GM12878 (cell line): ENCODE results near the gene ART5. TPM values are rescaled to one million over a fixed set of nuclear protein-coding genes. Genes with fewer than 3 reads are reported as not detected.

Experiments
- ATAC-seq: fragments of 200-7000 bp; cut with Tn5 transposase; 3 replicates; pipeline ENCODE4 v1.9.1; 2020; ENCODE audit warnings: mild to moderate bottlenecking, moderate library complexity
- BruUV-seq: library from RNA; stranded (reverse); fragments of 400-500 nt; replicated peaks from 2 replicates; lab custom pipeline; 2021; lab: Mats Ljungman, UMichigan
- CTCF ChIA-PET: fragments of 300-600 bp; sonication (Branson Sonifier 250); formaldehyde crosslinking; extraction: SDS; loops from one replicate; lab custom pipeline; 2021; ENCODE audit warnings: inconsistent platforms; lab: Yijun Ruan, JAX
- POLR2A ChIA-PET: fragments of 350-600 bp; formaldehyde crosslinking; extraction: SDS; loops from one replicate; lab custom pipeline; 2021; ENCODE audit warnings: inconsistent platforms; lab: Charles Lee
- RAD21 ChIA-PET: fragments of 300-600 bp; sonication (Branson Sonifier 250); formaldehyde crosslinking; loops from one replicate; lab custom pipeline; 2023; ENCODE audit warnings: antibody characterized with exemption; ENCODE audit not compliant: unreplicated experiment; lab: Charles Lee
- SMC1A ChIA-PET: fragments of 300-600 bp; sonication (Branson Sonifier 250); formaldehyde crosslinking; loops from one replicate; lab custom pipeline; 2023; ENCODE audit not compliant: unreplicated experiment, uncharacterized antibody; lab: Charles Lee
- DNase-seq: peaks from one replicate; pipeline ENCODE4 v3.0.0-alpha.2; 2011; ENCODE audit warnings: low read depth, low spot score
- FAIRE-seq: peaks from 3 replicates; lab custom pipeline; 2011; peaks lifted over from hg19 to GRCh38; lab: Jason Lieb, UNC
- H2AFZ ChIP-seq: 2 replicates; pipeline ENCODE4 v1.6.0; 2011; ENCODE audit warnings: low read depth, low read length, control low read depth; ENCODE audit not compliant: control insufficient read depth
- H3K27ac ChIP-seq: 2 replicates; pipeline ENCODE4 v1.5.1; 2011; ENCODE audit warnings: control low read depth; ENCODE audit not compliant: control insufficient read depth, insufficient read depth
- H3K27me3 ChIP-seq, 2 experiments: replicated peaks in 1 of 2; 2 replicates each; pipeline versions ENCODE4 v1.6.0 to v1.6.1; 2011; ENCODE audit warnings: low read length in 1 of 2; ENCODE audit not compliant: control insufficient read depth in 2 of 2, insufficient read depth in 2 of 2
- H3K36me3 ChIP-seq, 2 experiments: 2 replicates each; pipeline ENCODE4 v1.5.1; 2011; ENCODE audit warnings: low read length in 1 of 2; ENCODE audit not compliant: control insufficient read depth in 2 of 2, insufficient read depth in 2 of 2
- H3K4me1 ChIP-seq: 2 replicates; pipeline ENCODE4 v1.6.1; 2011; ENCODE audit warnings: mild to moderate bottlenecking, low read length, moderate library complexity, mixed read lengths; ENCODE audit not compliant: control insufficient read depth, insufficient read depth
- H3K4me2 ChIP-seq: 2 replicates; pipeline ENCODE4 v1.6.0; 2011; ENCODE audit warnings: control low read depth; ENCODE audit not compliant: control insufficient read depth, insufficient read depth
- H3K4me3 ChIP-seq: fragments of 200-600 bp; sonication (generic); 2 replicates; pipeline ENCODE4 v1.5.1; 2016
- H3K79me2 ChIP-seq: 2 replicates; pipeline ENCODE4 v1.6.0; 2011; ENCODE audit warnings: low read length; ENCODE audit not compliant: control insufficient read depth, insufficient read depth
- H3K9ac ChIP-seq: 2 replicates; pipeline ENCODE4 v1.8.0; 2011; ENCODE audit warnings: low read length, control low read depth, mixed read lengths; ENCODE audit not compliant: control insufficient read depth, insufficient read depth
- H3K9me3 ChIP-seq: replicated peaks from 3 replicates; pipeline ENCODE4 v1.5.1; 2011; ENCODE audit warnings: mild to moderate bottlenecking, low read length; ENCODE audit not compliant: control insufficient read depth, insufficient read depth
- H4K20me1 ChIP-seq: 2 replicates; pipeline ENCODE4 v1.6.0; 2011; ENCODE audit not compliant: control insufficient read depth, insufficient read depth
- ASH2L ChIP-seq: fragments of 300-600, 200-600 bp; sonication (generic); IDR thresholded peaks from 2 replicates; pipeline ENCODE4 v1.6.1; 2017; ENCODE audit warnings: low read depth, mild to moderate bottlenecking, borderline replicate concordance
- DPF2 ChIP-seq: fragments of 450-650 bp; IDR thresholded peaks from 2 replicates; pipeline ENCODE4 v1.6.1; 2017; ENCODE audit warnings: mild to moderate bottlenecking
- EED ChIP-seq: sonication (generic); IDR thresholded peaks from 2 replicates; pipeline ENCODE4 v1.6.1; 2016; ENCODE audit warnings: antibody characterized with exemption, low read depth
- GABPA ChIP-seq: IDR thresholded peaks from 2 replicates; pipeline ENCODE4 v1.6.1; 2014; ENCODE audit warnings: antibody characterized with exemption, low read depth, mild to moderate bottlenecking, inconsistent platforms
- IKZF2 ChIP-seq, 2 experiments: fragments of 450-650 bp; IDR thresholded peaks; 2 replicates each; pipeline ENCODE4 v1.6.1; 2017; ENCODE audit warnings: mild to moderate bottlenecking in 2 of 2, moderate library complexity in 2 of 2
- NFXL1 ChIP-seq: fragments of 450-650 bp; IDR thresholded peaks from 2 replicates; pipeline ENCODE4 v1.6.1; 2017; ENCODE audit warnings: antibody characterized with exemption, mild to moderate bottlenecking, borderline replicate concordance
- NFYB ChIP-seq: IDR thresholded peaks from 2 replicates; pipeline ENCODE4 v1.6.1; 2011; ENCODE audit warnings: low read depth, mild to moderate bottlenecking, low read length, improper control_type of control experiment, moderate library complexity; ENCODE audit not compliant: insufficient read depth
- NRF1 ChIP-seq: conservative IDR thresholded peaks from 2 replicates; pipeline ENCODE4 v1.6.1; 2011; ENCODE audit warnings: mild to moderate bottlenecking, low read depth, low read length, improper control_type of control experiment
- PML ChIP-seq: IDR thresholded peaks from 2 replicates; pipeline ENCODE4 v1.6.1; 2012; ENCODE audit warnings: low read length, inconsistent platforms
- RAD21 ChIP-seq: IDR thresholded peaks from 2 replicates; pipeline ENCODE4 v1.6.1; 2011; ENCODE audit warnings: mild to moderate bottlenecking, low read depth, low read length, moderate library complexity; ENCODE audit not compliant: insufficient read depth
- RAD51 ChIP-seq: fragments of 450-650 bp; IDR thresholded peaks from 2 replicates; pipeline ENCODE4 v1.6.1; 2016; ENCODE audit warnings: moderate library complexity, mild to moderate bottlenecking, inconsistent platforms
- RBBP5 ChIP-seq: fragments of 200-600 bp; sonication (generic); conservative IDR thresholded peaks from 2 replicates; pipeline ENCODE4 v1.6.1; 2016
- RELA ChIP-seq: fragments of 450-650 bp; IDR thresholded peaks from 2 replicates; pipeline ENCODE4 v1.8.0; 2014; ENCODE audit warnings: borderline replicate concordance; ENCODE audit not compliant: partially characterized antibody
- SMARCA5 ChIP-seq: fragments of 450-650 bp; IDR thresholded peaks from 2 replicates; pipeline ENCODE4 v1.6.1; 2017; ENCODE audit warnings: mild to moderate bottlenecking
- SREBF2 ChIP-seq: IDR thresholded peaks from 2 replicates; pipeline ENCODE4 v1.6.1; 2012; ENCODE audit warnings: mild to moderate bottlenecking, low read length
- STAT3 ChIP-seq: IDR thresholded peaks from 2 replicates; pipeline ENCODE4 v1.6.1; 2011; ENCODE audit warnings: low read depth, low read length, improper control_type of control experiment
- TBL1XR1 ChIP-seq: IDR thresholded peaks from 2 replicates; pipeline ENCODE4 v1.6.1; 2012; ENCODE audit warnings: low read depth, low read length, improper control_type of control experiment
- YY1 ChIP-seq: IDR thresholded peaks from 2 replicates; pipeline ENCODE4 v1.6.1; 2011; ENCODE audit warnings: low read depth, mild to moderate bottlenecking, low read length
- WGBS: methylation state at CpG from one replicate; pipeline ENCODE4 v1.1.6; 2016; ENCODE audit warnings: low lambda C conversion rate; ENCODE audit not compliant: insufficient replicate concordance, insufficient coverage; ENCODE audit errors: missing lambda C conversion rate; 5-methylcytosine and 5-hydroxymethylcytosine counted together
- in situ Hi-C: fragments of 300-500 bp; cut with MboI; formaldehyde crosslinking; loops from 9 replicates; pipeline ENCODE4 v1.14.3; 2018; ENCODE audit warnings: mixed read lengths
- intact Hi-C: fragments of 100-400 bp; cut with micrococcal nuclease; formaldehyde crosslinking; loops from one replicate; pipeline ENCODE4 v1.14.2; 2022; ENCODE audit not compliant: unreplicated experiment
- polyA plus RNA-seq, 11 experiments: library from polyadenylated mRNA; depleted of rRNA in 4 of 11; unstranded in 6 of 11; stranded (reverse) in 5 of 11; fragments of >200 nt; fragmentation: Nextera tagmentation in 4 of 11; fragmentation: Illumina TruSeq in 1 of 11; extraction: Ambion mirVana in 4 of 11; extraction: Trizol in 1 of 11; gene quantifications; 1 replicate in 1 of 11; 2 replicates in 10 of 11; pipeline versions ENCODE4 v1.2.1 to v1.2.3, GENCODE V29; 2011 to 2016; ENCODE audit warnings: inconsistent platforms in 2 of 11, missing spikeins in 2 of 11, low read depth in 1 of 11
- total RNA-seq, 4 experiments: library from RNA; depleted of rRNA in 3 of 4; stranded (reverse); fragments of >200 nt in 3 of 4; fragmentation: Illumina TruSeq in 1 of 4; extraction: Trizol in 1 of 4; gene quantifications; 2 replicates each; pipeline versions ENCODE4 v1.2.1 to v1.2.3, GENCODE V29; 2013 to 2021
- TF ChIP-seq, protein P1 (sequence below): IDR thresholded peaks from 2 replicates; pipeline ENCODE4 v1.6.1; 2011; ENCODE audit warnings: low read depth, low read length, improper control_type of control experiment, borderline replicate concordance
- TF ChIP-seq, protein P2 (sequence below): IDR thresholded peaks from 2 replicates; pipeline ENCODE4 v1.6.1; 2012; ENCODE audit warnings: mild to moderate bottlenecking, low read depth, low read length

ART5 gene
- total and polyA plus RNA-seq, 10 of the 15 experiments (the other 5 are each of a cell fraction or from before 2014, with no cell fraction given) = 0.06 TPM; not detected in 9

DNA sequence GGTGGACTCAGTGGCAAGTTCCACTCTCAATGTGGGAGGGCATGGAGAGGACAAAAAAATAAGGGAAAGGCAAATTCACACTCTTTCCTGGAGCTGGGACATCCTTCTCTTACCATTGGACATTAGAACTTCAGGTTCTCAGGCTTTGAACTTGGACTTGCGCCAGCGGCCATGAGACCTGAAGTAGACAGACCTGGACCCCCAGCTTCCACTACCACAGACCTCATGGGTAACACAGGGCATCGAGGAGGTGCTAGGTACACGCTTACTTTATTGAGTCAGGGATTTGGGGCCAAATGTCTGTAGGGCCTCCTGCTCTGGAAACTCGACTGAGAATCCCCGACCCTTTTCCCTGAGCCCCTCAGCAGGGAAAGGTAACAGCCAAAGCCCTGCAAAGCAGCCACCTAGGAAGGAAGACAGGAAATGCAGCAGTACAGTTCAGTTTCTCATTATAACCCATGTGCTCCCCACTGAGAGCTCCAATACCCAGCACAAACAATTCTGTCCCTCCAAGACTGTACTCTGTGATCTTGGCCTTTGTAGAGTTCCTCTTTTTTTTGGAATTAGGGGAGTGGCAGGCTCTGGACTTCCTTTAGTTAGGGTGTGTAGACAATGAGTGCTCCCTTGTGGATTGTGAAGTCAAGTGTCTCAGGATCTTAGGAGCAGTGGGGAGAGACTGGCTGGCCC lies 23.7 kb upstream of the ART5 start:
- RAD21 ChIA-PET = no interaction called here
- H3K9ac ChIP-seq = no peak overlapping the region
- CTCF ChIA-PET = no interaction called here

DNA sequence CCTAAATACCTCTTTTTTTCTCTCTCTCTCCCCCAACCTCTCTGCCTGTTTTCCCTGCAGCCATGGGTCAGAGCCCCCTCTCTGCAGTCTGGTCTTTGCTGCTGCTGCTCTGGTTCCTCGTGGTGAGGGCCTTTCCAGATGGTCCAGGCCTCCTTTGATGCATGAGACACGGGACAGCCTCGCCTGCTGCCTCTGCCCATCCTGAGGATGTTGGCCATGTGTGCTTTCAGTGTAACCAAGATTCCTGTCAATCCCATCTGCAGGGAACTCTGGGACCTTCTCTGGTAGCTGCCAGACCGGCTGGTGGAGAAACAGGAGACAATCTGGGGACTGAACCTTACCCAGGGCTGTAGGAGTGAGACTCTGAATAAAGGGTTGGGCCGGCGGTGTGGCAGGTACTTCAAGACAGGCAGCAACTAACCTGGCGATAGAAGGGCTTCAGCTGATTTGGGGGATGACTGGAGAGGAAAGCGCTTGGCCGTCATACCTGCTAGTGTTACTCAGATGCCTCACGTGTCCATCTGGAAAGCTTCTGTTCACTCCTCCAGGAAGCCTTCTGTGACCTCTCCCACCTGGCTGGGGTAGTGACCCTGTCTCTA lies 22.3 kb upstream of the ART5 start:
- CTCF ChIA-PET = interaction anchor here (0.9 kb wide), 1 partner anchor 18 kb away, joined by 3 read pairs; no protein-coding TSS in a partner anchor
- Histone ChIP-seq H4K20me1 (no peaks in the 10 kb centered on the region), H3K4me2 (no peak overlapping the region), H3K79me2 (no peaks in the 10 kb centered on the region), H3K27ac (no peak overlapping the region)
- POLR2A ChIA-PET = no interaction called here
- in situ Hi-C loops = no loop called here
- RAD21 ChIA-PET = no interaction called here
- BruUV-seq = no TSS peak
- TF ChIP-seq, protein P1, sequence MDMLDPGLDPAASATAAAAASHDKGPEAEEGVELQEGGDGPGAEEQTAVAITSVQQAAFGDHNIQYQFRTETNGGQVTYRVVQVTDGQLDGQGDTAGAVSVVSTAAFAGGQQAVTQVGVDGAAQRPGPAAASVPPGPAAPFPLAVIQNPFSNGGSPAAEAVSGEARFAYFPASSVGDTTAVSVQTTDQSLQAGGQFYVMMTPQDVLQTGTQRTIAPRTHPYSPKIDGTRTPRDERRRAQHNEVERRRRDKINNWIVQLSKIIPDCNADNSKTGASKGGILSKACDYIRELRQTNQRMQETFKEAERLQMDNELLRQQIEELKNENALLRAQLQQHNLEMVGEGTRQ = no peak
- TF ChIP-seq, protein P2, sequence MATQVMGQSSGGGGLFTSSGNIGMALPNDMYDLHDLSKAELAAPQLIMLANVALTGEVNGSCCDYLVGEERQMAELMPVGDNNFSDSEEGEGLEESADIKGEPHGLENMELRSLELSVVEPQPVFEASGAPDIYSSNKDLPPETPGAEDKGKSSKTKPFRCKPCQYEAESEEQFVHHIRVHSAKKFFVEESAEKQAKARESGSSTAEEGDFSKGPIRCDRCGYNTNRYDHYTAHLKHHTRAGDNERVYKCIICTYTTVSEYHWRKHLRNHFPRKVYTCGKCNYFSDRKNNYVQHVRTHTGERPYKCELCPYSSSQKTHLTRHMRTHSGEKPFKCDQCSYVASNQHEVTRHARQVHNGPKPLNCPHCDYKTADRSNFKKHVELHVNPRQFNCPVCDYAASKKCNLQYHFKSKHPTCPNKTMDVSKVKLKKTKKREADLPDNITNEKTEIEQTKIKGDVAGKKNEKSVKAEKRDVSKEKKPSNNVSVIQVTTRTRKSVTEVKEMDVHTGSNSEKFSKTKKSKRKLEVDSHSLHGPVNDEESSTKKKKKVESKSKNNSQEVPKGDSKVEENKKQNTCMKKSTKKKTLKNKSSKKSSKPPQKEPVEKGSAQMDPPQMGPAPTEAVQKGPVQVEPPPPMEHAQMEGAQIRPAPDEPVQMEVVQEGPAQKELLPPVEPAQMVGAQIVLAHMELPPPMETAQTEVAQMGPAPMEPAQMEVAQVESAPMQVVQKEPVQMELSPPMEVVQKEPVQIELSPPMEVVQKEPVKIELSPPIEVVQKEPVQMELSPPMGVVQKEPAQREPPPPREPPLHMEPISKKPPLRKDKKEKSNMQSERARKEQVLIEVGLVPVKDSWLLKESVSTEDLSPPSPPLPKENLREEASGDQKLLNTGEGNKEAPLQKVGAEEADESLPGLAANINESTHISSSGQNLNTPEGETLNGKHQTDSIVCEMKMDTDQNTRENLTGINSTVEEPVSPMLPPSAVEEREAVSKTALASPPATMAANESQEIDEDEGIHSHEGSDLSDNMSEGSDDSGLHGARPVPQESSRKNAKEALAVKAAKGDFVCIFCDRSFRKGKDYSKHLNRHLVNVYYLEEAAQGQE = no peak
- TF ChIP-seq NFXL1 (no peak), PML (no peak)
- TF ChIP-seq, all 136 proteins: peak for 0
- ATAC-seq (no peak), DNase-seq (no peak), FAIRE-seq (no peak)
- H2AFZ ChIP-seq = no peak overlapping the region
- H3K9ac ChIP-seq = no peak overlapping the region
- no peak overlapping the region for H3K4me3 ChIP-seq
- no peaks in the 10 kb centered on the region for H3K9me3 ChIP-seq
- H3K27me3 ChIP-seq = no peaks in the 10 kb centered on the region
- SMC1A ChIA-PET = no interaction called here
- H3K36me3 ChIP-seq = peaks cover 2 to 4% of the 10 kb centered on the region in 2 experiments; a peak in 2 of 4 replicates
- WGBS = 76% methylated on average over 10 of the region's 10 CpGs
- intact Hi-C loops = no loop called here
- no peaks in the 10 kb centered on the region for H3K4me1 ChIP-seq

More for the DNA sequence above, 23.7 kb upstream of the ART5 start:
- ChIA-PET SMC1A (no interaction called here), POLR2A (no interaction called here)
- TF ChIP-seq YY1 (no peak), DPF2 (no peak), NRF1 (no peak), RELA (no peak), RBBP5 (no peak), IKZF2 (IDR thresholded peaks at IDR 0.05) (no peak), STAT3 (no peak), RAD51 (no peak), SMARCA5 (no peak), RAD21 (no peak), TBL1XR1 (no peak), ASH2L (no peak), GABPA (no peak), SREBF2 (no peak), EED (no peak), NFYB (no peak)
- WGBS = 95% methylated on average over 6 of the region's 6 CpGs
- Histone ChIP-seq H3K4me2 (no peak overlapping the region), H3K27me3 (no peaks in the 10 kb centered on the region), H3K4me3 (no peak overlapping the region), H2AFZ (no peak overlapping the region), H3K79me2 (no peaks in the 10 kb centered on the region), H3K27ac (no peak overlapping the region), H4K20me1 (no peaks in the 10 kb centered on the region), H3K4me1 (no peaks in the 10 kb centered on the region), H3K9me3 (no peaks in the 10 kb centered on the region), H3K36me3 (peaks cover 2 to 4% of the 10 kb centered on the region in 2 experiments; a peak in 3 of 4 replicates)
- intact Hi-C loops (no loop called here), in situ Hi-C loops (no loop called here)
- BruUV-seq = no TSS peak
- no peak for ATAC-seq
- DNase-seq = no peak
- no peak for FAIRE-seq
